HepG2 (cell line): ENCODE data around the gene DRC7. TPM values are rescaled to one million over a fixed set of nuclear protein-coding genes. Genes with fewer than 3 reads are reported as not detected.

Experiments
- CREB1 ChIP-seq, 2 experiments: fragments of 450-650 bp in 1 of 2; IDR thresholded peaks; 2 replicates each; pipeline ENCODE4 v1.6.1; 2016 to 2017; ENCODE audit warnings: control low read depth in 1 of 2, mild to moderate bottlenecking in 1 of 2, missing compliant biosample characterization in 1 of 2, missing genetic modification characterization in 1 of 2
- KLF9 ChIP-seq: IDR thresholded peaks from 2 replicates; pipeline ENCODE4 v1.6.1; 2016; ENCODE audit warnings: low read depth
- MAFG ChIP-seq: sonication (generic); formaldehyde crosslinking; IDR thresholded peaks from 2 replicates; pipeline ENCODE4 v1.5.1; 2020; ENCODE audit warnings: mild to moderate bottlenecking, missing genetic modification reagents
- MXI1 ChIP-seq: IDR thresholded peaks from 3 replicates; pipeline ENCODE4 v1.6.1; 2012; ENCODE audit warnings: low read depth, low read length, inconsistent platforms, borderline replicate concordance
- RFX5 ChIP-seq: IDR thresholded peaks from 2 replicates; pipeline ENCODE4 v1.6.1; 2011; ENCODE audit warnings: low read depth, low read length, improper control_type of control experiment
- ZFP1 ChIP-seq: IDR thresholded peaks from 2 replicates; pipeline ENCODE4 v1.6.1; 2016
- ZNF567 ChIP-seq: sonication (generic); formaldehyde crosslinking; IDR thresholded peaks from 2 replicates; pipeline ENCODE4 v1.8.1; 2023; ENCODE audit warnings: mild to moderate bottlenecking, missing genetic modification reagents, borderline replicate concordance
- ZNF605 ChIP-seq: sonication (generic); formaldehyde crosslinking; IDR thresholded peaks from 2 replicates; pipeline ENCODE4 v1.8.0; 2022; ENCODE audit warnings: mild to moderate bottlenecking, missing genetic modification reagents
- ZNF768 ChIP-seq: sonication (generic); formaldehyde crosslinking; IDR thresholded peaks from 2 replicates; pipeline ENCODE4 v1.4.0; 2020; ENCODE audit warnings: missing genetic modification reagents
- polyA plus RNA-seq, 8 experiments: library from polyadenylated mRNA; depleted of rRNA in 3 of 8; stranded (reverse) in 7 of 8; unstranded in 1 of 8; fragments of >200 nt; fragmentation: Illumina TruSeq in 4 of 8; extraction: Trizol in 4 of 8; gene quantifications; 2 replicates each; pipeline versions ENCODE4 v1.2.1 to v1.2.3, GENCODE V29; 2011 to 2016; ENCODE audit warnings: low read depth in 4 of 8, missing spikeins in 1 of 8, mixed read lengths in 1 of 8; ENCODE audit not compliant: insufficient read depth in 1 of 8
- total RNA-seq, 5 experiments: library from RNA; depleted of rRNA; stranded (reverse); fragments of >200 nt; fragmentation: Illumina TruSeq; extraction: Trizol; gene quantifications; 2 replicates each; pipeline ENCODE4 v1.2.3, GENCODE V29; 2016; ENCODE audit warnings: low read depth in 1 of 5
- TF ChIP-seq, protein P1 (sequence below): sonication (generic); formaldehyde crosslinking; IDR thresholded peaks from 2 replicates; pipeline ENCODE4 v1.5.0; 2020; ENCODE audit warnings: mild to moderate bottlenecking, missing genetic modification reagents, borderline replicate concordance
- TF ChIP-seq, protein P2 (sequence below): sonication (generic); formaldehyde crosslinking; IDR thresholded peaks from 2 replicates; pipeline ENCODE4 v1.8.0; 2023; ENCODE audit warnings: mild to moderate bottlenecking, missing genetic modification reagents
- TF ChIP-seq, protein P3 (sequence below): sonication (generic); formaldehyde crosslinking; IDR thresholded peaks from 2 replicates; pipeline ENCODE4 v1.4.0; 2020; ENCODE audit warnings: missing genetic modification reagents
- TF ChIP-seq, protein P4 (sequence below): sonication (generic); formaldehyde crosslinking; IDR thresholded peaks from 2 replicates; pipeline ENCODE4 v1.5.1; 2020; ENCODE audit warnings: missing genetic modification reagents, mild to moderate bottlenecking, borderline replicate concordance

DRC7 gene
- total and polyA plus RNA-seq, 2 of the 13 experiments (the other 11 are each of a cell fraction or from before 2014, with no cell fraction given), result 2.7 to 3.4 TPM

DNA sequence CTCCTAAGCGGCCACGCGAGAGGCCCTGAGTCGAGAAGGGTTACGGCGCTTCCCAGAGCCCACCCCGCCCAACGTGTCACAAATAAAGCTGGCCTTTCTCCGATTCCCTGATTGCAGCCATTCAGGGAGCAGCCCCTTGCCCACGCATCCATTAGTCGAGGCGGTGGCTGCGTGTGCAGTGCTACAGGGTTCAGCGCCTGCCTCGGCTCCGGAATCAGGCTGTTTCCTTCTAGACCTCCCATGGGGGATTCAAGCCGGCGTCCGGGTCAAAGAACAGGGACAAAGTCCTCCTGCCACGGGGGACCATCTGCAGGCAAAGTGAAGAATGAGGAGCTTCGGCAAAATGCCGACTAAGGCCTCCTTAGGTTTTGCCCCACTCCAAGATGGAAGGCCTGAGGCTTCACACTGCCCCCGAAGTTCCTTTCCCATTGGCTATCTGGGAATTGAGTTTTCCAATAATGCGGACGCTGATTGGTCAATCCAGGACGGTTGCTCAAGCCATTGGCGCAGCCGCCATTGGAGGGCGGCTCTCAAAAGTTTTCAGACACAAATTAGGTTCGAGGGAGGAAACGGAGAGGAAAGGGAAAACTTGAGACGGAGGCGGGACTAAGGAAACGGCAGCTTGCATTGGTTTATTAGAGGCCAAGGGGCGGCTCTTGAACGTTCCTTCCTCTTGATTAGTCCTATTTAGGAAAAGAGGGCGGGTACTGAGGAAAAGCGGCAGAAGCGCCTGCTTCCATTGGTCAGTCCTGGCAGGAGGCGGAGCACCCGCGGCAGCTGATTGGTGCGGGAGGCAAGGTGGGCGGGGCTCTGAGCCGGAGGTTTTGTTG is 40.5 kb downstream of the DRC7 start (continued):
- TF ChIP-seq, protein P1, sequence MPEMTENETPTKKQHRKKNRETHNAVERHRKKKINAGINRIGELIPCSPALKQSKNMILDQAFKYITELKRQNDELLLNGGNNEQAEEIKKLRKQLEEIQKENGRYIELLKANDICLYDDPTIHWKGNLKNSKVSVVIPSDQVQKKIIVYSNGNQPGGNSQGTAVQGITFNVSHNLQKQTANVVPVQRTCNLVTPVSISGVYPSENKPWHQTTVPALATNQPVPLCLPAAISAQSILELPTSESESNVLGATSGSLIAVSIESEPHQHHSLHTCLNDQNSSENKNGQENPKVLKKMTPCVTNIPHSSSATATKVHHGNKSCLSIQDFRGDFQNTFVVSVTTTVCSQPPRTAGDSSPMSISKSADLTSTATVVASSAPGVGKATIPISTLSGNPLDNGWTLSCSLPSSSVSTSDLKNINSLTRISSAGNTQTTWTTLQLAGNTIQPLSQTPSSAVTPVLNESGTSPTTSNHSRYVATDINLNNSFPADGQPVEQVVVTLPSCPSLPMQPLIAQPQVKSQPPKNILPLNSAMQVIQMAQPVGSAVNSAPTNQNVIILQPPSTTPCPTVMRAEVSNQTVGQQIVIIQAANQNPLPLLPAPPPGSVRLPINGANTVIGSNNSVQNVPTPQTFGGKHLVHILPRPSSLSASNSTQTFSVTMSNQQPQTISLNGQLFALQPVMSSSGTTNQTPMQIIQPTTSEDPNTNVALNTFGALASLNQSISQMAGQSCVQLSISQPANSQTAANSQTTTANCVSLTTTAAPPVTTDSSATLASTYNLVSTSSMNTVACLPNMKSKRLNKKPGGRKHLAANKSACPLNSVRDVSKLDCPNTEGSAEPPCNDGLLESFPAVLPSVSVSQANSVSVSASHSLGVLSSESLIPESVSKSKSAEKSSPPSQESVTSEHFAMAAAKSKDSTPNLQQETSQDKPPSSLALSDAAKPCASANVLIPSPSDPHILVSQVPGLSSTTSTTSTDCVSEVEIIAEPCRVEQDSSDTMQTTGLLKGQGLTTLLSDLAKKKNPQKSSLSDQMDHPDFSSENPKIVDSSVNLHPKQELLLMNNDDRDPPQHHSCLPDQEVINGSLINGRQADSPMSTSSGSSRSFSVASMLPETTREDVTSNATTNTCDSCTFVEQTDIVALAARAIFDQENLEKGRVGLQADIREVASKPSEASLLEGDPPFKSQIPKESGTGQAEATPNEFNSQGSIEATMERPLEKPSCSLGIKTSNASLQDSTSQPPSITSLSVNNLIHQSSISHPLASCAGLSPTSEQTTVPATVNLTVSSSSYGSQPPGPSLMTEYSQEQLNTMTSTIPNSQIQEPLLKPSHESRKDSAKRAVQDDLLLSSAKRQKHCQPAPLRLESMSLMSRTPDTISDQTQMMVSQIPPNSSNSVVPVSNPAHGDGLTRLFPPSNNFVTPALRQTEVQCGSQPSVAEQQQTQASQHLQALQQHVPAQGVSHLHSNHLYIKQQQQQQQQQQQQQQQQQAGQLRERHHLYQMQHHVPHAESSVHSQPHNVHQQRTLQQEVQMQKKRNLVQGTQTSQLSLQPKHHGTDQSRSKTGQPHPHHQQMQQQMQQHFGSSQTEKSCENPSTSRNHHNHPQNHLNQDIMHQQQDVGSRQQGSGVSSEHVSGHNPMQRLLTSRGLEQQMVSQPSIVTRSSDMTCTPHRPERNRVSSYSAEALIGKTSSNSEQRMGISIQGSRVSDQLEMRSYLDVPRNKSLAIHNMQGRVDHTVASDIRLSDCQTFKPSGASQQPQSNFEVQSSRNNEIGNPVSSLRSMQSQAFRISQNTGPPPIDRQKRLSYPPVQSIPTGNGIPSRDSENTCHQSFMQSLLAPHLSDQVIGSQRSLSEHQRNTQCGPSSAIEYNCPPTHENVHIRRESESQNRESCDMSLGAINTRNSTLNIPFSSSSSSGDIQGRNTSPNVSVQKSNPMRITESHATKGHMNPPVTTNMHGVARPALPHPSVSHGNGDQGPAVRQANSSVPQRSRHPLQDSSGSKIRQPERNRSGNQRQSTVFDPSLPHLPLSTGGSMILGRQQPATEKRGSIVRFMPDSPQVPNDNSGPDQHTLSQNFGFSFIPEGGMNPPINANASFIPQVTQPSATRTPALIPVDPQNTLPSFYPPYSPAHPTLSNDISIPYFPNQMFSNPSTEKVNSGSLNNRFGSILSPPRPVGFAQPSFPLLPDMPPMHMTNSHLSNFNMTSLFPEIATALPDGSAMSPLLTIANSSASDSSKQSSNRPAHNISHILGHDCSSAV (CRISPR knock-in tag), result no peak; the same call in 1 of the 2 replicates
- TF ChIP-seq ZNF567 (CRISPR knock-in tag), result peak; percentile 80; the same call in 1 of the 2 replicates
- TF ChIP-seq RFX5, result peak; percentile 66; the same call in 1 of the 2 replicates
- TF ChIP-seq, protein P2, sequence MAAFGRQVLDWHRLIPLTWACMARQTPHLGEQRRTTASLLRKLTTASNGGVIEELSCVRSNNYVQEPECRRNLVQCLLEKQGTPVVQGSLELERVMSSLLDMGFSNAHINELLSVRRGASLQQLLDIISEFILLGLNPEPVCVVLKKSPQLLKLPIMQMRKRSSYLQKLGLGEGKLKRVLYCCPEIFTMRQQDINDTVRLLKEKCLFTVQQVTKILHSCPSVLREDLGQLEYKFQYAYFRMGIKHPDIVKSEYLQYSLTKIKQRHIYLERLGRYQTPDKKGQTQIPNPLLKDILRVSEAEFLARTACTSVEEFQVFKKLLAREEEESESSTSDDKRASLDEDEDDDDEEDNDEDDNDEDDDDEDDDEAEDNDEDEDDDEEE (CRISPR knock-in tag), result no peak
- TF ChIP-seq, protein P3, sequence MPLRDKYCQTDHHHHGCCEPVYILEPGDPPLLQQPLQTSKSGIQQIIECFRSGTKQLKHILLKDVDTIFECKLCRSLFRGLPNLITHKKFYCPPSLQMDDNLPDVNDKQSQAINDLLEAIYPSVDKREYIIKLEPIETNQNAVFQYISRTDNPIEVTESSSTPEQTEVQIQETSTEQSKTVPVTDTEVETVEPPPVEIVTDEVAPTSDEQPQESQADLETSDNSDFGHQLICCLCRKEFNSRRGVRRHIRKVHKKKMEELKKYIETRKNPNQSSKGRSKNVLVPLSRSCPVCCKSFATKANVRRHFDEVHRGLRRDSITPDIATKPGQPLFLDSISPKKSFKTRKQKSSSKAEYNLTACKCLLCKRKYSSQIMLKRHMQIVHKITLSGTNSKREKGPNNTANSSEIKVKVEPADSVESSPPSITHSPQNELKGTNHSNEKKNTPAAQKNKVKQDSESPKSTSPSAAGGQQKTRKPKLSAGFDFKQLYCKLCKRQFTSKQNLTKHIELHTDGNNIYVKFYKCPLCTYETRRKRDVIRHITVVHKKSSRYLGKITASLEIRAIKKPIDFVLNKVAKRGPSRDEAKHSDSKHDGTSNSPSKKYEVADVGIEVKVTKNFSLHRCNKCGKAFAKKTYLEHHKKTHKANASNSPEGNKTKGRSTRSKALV, result no peak
- TF ChIP-seq MXI1, result 0 out of 3 replicates have a peak, but pooled peaks have one; percentile 17
- TF ChIP-seq, protein P4, sequence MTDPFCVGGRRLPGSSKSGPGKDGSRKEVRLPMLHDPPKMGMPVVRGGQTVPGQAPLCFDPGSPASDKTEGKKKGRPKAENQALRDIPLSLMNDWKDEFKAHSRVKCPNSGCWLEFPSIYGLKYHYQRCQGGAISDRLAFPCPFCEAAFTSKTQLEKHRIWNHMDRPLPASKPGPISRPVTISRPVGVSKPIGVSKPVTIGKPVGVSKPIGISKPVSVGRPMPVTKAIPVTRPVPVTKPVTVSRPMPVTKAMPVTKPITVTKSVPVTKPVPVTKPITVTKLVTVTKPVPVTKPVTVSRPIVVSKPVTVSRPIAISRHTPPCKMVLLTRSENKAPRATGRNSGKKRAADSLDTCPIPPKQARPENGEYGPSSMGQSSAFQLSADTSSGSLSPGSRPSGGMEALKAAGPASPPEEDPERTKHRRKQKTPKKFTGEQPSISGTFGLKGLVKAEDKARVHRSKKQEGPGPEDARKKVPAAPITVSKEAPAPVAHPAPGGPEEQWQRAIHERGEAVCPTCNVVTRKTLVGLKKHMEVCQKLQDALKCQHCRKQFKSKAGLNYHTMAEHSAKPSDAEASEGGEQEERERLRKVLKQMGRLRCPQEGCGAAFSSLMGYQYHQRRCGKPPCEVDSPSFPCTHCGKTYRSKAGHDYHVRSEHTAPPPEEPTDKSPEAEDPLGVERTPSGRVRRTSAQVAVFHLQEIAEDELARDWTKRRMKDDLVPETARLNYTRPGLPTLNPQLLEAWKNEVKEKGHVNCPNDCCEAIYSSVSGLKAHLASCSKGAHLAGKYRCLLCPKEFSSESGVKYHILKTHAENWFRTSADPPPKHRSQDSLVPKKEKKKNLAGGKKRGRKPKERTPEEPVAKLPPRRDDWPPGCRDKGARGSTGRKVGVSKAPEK (CRISPR knock-in tag), result no peak
- 0 out of 2 replicates have a peak, but pooled peaks have one; percentile 49 for TF ChIP-seq MAFG
- peak; percentile 67; the same call in 1 of the 2 replicates for TF ChIP-seq CREB1 (IDR thresholded peaks at IDR 0.05)
- peak; percentile 96 for TF ChIP-seq CREB1 (CRISPR knock-in tag; IDR thresholded peaks at IDR 0.05)
- 0 out of 2 replicates have a peak, but pooled peaks have one; percentile 25 for TF ChIP-seq ZFP1 (CRISPR knock-in tag)
- 0 out of 2 replicates have a peak, but pooled peaks have one; percentile 46 for TF ChIP-seq KLF9 (CRISPR knock-in tag)
- peak; percentile 49; the same call in 1 of the 2 replicates for TF ChIP-seq ZNF768 (CRISPR knock-in tag)
- TF ChIP-seq ZNF605, result no peak; the same call in none of the 2 replicates
